ENCODE measurements around the gene VPS37D.
"Not testable (repeated sequence)": the region's sequence is repeated elsewhere in the genome, so short reads cannot be mapped to it uniquely, and the experiment has no call there.

Gene VPS37D, protein sequence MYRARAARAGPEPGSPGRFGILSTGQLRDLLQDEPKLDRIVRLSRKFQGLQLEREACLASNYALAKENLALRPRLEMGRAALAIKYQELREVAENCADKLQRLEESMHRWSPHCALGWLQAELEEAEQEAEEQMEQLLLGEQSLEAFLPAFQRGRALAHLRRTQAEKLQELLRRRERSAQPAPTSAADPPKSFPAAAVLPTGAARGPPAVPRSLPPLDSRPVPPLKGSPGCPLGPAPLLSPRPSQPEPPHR

DNA sequence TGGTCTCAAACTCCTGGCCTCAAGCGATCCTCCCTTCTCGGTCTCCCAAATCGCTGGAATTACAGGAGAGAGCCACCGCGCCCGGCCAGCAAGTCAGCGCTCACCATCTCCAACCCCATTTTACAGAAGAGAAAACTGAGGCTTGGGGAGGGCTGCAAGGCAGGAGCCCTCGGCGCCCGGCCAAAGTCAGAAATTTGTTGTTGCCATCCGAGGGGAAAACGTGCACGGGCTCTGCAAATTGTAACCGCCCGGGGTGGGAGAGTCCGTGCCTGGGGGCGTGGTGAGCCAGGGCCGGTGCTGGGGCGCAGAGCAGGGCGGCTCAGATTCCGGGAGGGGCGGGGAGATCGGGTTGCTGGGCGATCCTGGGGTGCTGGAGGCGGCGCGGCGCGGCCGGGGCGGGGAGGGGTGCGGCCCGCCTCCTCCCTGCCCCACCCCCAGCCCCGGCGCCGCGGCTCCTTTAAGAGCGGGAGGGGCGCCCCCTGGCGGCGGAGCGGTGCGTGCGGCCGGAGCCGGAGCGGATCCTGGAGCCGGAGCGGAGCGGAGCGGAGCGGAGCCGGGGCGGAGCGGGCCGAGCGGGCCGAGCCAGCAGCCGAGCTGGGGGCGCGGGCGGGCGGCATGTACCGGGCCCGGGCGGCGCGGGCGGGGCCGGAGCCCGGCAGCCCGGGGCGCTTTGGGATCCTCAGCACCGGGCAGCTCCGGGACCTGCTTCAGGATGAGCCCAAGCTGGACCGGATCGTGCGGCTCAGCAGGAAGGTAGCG lies at the start of gene VPS37D:
TSS of gene VPS37D (plus strand) at position 488 of the 759 bp plus-strand sequence. CDS start at position 616, 128 bp downstream.
- TF ChIP-seq, protein P1, sequence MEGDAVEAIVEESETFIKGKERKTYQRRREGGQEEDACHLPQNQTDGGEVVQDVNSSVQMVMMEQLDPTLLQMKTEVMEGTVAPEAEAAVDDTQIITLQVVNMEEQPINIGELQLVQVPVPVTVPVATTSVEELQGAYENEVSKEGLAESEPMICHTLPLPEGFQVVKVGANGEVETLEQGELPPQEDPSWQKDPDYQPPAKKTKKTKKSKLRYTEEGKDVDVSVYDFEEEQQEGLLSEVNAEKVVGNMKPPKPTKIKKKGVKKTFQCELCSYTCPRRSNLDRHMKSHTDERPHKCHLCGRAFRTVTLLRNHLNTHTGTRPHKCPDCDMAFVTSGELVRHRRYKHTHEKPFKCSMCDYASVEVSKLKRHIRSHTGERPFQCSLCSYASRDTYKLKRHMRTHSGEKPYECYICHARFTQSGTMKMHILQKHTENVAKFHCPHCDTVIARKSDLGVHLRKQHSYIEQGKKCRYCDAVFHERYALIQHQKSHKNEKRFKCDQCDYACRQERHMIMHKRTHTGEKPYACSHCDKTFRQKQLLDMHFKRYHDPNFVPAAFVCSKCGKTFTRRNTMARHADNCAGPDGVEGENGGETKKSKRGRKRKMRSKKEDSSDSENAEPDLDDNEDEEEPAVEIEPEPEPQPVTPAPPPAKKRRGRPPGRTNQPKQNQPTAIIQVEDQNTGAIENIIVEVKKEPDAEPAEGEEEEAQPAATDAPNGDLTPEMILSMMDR (IDR thresholded peaks at IDR 0.05): peak; percentile 99
- TF ChIP-seq ZFX (IDR thresholded peaks at IDR 0.05; ENCODE audit: borderline replicate concordance): no peak
- H3K27ac ChIP-seq: peak within 1 kb of the TSS; percentile 46

DNA sequence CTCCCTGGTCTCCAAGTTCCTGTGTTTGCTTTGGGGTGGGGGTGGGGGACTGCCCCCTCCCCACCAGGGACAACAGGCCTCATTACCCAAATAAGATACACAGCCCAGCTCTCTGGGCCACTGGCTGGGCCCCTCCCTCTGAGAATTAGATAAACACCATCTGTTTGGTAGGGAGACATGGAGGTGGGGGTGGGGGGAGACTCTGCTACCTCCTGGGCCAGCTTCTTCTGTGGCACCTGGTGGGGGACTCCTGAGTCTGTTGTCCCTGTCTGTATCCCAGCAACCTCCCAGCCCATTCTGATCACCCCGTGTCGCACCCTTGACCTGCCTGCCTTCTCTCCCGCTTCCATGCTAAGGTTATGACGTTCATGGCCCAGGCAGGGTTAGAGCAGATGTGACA lies 49.1 kb upstream of the VPS37D start:
- no peak overlapping the region for H3K27ac ChIP-seq
- no peak for TF ChIP-seq ZFX (IDR thresholded peaks at IDR 0.05; ENCODE audit: borderline replicate concordance)
- TF ChIP-seq, protein P1 (IDR thresholded peaks at IDR 0.05): no peak

DNA sequence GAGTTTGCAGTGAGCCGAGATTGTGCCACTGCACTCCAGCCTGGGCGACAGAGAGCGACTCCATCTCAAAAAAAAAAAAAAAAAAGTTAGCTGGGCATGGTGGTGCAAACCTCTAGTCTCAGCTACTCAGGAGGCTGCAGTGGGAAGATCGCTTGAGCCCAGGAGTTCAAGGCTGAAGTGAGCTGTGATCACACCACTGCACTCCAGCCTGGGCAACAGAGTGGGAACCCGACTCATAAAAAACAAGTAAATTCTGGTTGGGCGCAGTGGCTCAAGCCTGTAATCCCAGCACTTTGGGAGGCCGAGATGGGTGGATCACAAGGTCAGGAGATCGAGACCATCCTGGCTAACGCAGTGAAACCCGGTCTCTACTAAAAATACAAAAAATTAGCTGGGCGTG lies 48.2 kb upstream of the VPS37D start:
- not testable (repeated sequence) for H3K27ac ChIP-seq

DNA sequence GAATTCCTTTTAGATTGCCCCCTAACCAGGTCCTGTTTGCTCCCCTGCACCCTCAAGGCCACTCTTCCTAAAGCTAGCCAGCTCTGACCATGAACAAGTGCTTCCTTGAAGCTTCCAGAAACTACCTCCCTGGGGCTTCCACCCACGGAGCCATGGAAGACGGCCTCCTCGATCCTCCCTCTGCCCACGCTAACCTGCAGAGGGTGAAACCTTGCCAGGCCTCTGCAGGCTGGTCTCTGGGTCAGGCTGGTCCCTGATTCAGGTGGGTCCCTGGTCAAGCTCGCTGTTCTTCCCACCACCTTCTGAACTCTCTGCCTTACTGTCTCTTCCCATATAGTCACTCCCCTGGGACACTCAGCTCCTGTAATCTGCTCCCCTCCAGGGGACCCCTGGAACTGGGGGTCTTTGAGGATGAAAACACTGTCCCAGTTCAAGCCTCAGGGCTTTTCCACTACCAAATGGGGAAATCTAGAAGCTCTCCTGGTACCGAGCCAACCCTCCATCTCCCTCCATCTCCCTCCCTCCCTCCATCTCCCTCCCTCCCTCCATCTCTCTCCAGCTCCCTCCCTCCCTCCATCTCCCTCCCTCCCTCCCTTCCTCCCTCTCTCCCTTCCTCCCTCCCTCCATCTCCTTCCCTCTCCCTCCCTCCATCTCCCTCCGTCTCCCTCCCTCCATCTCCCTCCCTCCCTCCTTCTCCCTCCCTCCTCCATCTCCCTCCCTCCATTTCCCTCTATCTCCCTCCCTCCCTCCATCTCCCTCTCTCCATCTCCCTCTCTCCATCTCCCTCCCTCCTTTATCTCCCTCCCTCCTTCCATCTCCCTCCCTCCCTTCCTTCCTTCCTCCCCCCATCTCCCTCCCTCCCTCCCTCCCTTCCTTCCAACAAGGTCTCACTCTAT lies 46.2 kb upstream of the VPS37D start:
- no peak overlapping the region for H3K27ac ChIP-seq
- no peak for TF ChIP-seq ZFX (IDR thresholded peaks at IDR 0.05; ENCODE audit: borderline replicate concordance)
- TF ChIP-seq, protein P1 (IDR thresholded peaks at IDR 0.05): no peak

DNA sequence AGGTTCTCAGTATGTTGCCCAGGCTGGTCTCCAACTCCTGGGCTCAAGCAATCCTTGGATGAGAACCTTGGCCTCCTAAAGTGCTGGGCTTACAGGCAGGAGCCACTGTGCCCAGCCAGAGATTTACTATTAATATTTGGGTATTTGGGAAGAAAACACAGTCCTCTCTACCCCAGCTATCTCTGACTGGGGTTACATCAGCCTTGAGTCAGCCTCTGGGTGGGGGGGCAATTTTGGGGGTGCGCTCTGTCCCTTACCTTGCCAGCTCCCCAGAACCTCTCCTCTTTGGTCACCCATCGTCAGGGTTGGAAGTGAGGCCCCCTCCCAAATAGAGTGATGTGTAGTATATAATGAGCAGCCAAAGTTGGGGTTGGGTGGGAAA lies 45.1 kb upstream of the VPS37D start:
- H3K27ac ChIP-seq: no peak overlapping the region
- TF ChIP-seq, protein P1 (IDR thresholded peaks at IDR 0.05): no peak
- no peak for TF ChIP-seq ZFX (IDR thresholded peaks at IDR 0.05; ENCODE audit: borderline replicate concordance)

DNA sequence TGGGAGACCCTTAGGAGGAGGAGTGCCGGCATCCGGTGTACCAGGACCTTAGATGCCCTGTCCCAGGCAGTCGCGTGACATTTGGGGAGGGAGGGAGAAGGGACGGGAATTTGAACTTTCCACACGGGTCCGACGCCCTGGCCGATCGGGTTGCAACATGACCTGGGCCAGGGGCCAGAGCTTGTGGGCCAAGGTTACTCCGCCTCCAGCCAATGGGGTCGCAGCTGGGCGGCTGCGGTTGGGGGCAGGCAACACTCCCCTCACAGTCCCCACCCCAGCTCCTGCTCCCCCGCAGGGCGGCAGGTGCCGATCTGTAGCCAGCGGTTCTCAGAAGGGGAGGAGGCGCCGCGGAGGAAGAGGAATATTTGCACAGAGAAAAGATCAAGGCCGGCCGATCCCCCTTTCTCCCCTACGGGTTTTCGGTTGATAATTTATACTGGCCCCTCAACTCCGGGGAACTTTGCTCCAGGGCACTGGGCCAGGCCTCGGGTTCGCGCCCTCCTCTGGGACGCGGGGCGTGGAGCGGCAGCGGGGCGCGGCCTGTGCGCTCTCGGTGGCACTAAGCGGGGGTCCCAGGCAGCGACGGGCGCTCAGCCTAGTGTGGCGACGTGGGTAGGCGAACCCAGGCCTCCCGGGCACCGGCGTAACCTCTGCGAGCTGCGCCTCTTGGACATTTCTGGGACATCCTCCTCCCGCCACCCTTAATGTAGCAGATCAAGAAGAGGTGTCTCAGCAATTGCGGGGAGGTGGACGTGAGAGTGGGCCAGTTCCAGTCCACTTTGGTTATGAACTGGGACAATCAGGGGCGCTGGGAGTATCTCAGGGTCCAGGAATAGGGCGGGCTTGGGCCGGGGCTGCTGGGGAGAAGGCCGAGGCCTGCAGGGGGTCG lies 44.5 kb upstream of the VPS37D start:
- TF ChIP-seq, protein P1 (IDR thresholded peaks at IDR 0.05): no peak
- TF ChIP-seq ZFX (IDR thresholded peaks at IDR 0.05; ENCODE audit: borderline replicate concordance): no peak
- H3K27ac ChIP-seq: no peak overlapping the region
